Adrenal gland (tissue), 12 donors: Measurements from ENCODE around the gene FBLN7. TPM values are rescaled to one million over a fixed set of nuclear protein-coding genes. Genes with fewer than 3 reads are reported as not detected.
A peak's percentile ranks its signal among the peaks of the same experiment; 100 is the strongest.

Experiments
- DNase-seq, 7 donors: peaks; one replicate each; pipeline ENCODE4 v3.0.0-alpha.2; 2019 to 2020
- H3K27ac ChIP-seq, 5 donors: fragments of 200-600 bp; sonication (generic) in 4 of 5; 1 replicate in 3 of 5; 2 replicates in 2 of 5; pipeline versions ENCODE4 v1.5.1 to v1.8.0; 2016 to 2020; ENCODE audit warnings: mild to moderate bottlenecking in 1 of 5
- H3K27me3 ChIP-seq: fragments of 200-600 bp; 2 replicates; pipeline ENCODE4 v1.8.0; 2021
- H3K36me3 ChIP-seq, 2 donors: fragments of 200-600 bp; replicated peaks in 1 of 2; 1 replicate in 1 of 2; 2 replicates in 1 of 2; pipeline versions ENCODE4 v1.5.1 to v1.8.0; 2018 to 2022
- H3K4me1 ChIP-seq, 2 donors: fragments of 200-600 bp; replicated peaks in 1 of 2; 1 replicate in 1 of 2; 2 replicates in 1 of 2; pipeline versions ENCODE4 v1.5.1 to v1.8.0; 2018 to 2021
- H3K4me3 ChIP-seq, 4 donors: fragments of 200-600 bp; sonication (generic) in 3 of 4; one replicate each; pipeline ENCODE4 v1.5.1; 2016 to 2018
- H3K9me3 ChIP-seq, 3 donors: fragments of 200-600 bp; sonication (generic) in 1 of 3; replicated peaks in 1 of 3; 1 replicate in 2 of 3; 2 replicates in 1 of 3; pipeline versions ENCODE4 v1.5.1 to v1.8.0; 2016 to 2021
- CTCF ChIP-seq, 6 experiments: fragments of 450-650 bp in 4 of 6; fragments of 200-600 bp in 2 of 6; sonication (generic) in 1 of 6; IDR thresholded peaks; 1 replicate in 5 of 6; 2 replicates in 1 of 6; pipeline versions ENCODE4 v1.5.1 to v1.8.0; 2016 to 2021; ENCODE audit warnings: antibody characterized with exemption in 6 of 6, mild to moderate bottlenecking in 2 of 6, moderate library complexity in 1 of 6
- POLR2A ChIP-seq, 2 donors: fragments of 450-650 bp; IDR thresholded peaks; one replicate each; pipeline ENCODE4 v1.6.1; 2017; ENCODE audit warnings: antibody characterized with exemption in 2 of 2, mild to moderate bottlenecking in 2 of 2, moderate library complexity in 1 of 2
- WGBS, 4 donors: extraction: QIAGEN DNeasy Blood & Tissue Kit in 2 of 4; methylation state at CpG; one replicate each; pipeline versions ENCODE4 v1.1.5 to v1.1.7; 2013 to 2017; 5-methylcytosine and 5-hydroxymethylcytosine counted together
- intact Hi-C, 2 donors: fragments of 100-400 bp; cut with DNase I; formaldehyde crosslinking; loops; one replicate each; pipeline versions ENCODE4 v1.14.1 to v1.15.0; 2022 to 2023
- polyA plus RNA-seq, 3 donors: library from polyadenylated mRNA; stranded (reverse); fragments of 200-250 nt in 2 of 3; fragments of 350-450 nt in 1 of 3; fragmentation: Illumina TruSeq in 1 of 3; extraction: RNeasy Lipid Tissue Mini Kit (QIAGEN cat#74804) in 1 of 3; gene quantifications; one replicate each; pipeline ENCODE4 v1.2.3, GENCODE V29; 2013 to 2014
- total RNA-seq, 9 donors: library from RNA; depleted of rRNA in 4 of 9; stranded (reverse); fragments of >200 nt in 4 of 9; fragments of 120-200 nt in 1 of 9; fragmentation: NEBNext Ultra II Directional in 1 of 9; extraction: Animal tissue kit (Norgen Biotek cat#: 25700) in 1 of 9; gene quantifications; one replicate each; pipeline versions ENCODE4 v1.1.0 to v1.2.4, GENCODE V29; 2013 to 2023
- donor health status: healthy with polysubstance abuse.
- donor health status: Bipolar disorder and iron deficiency.
- donor health status: DM: yes; HTN: yes; CAD: no.
- donor health status: DM: no; HTN: no; CAD: no.
- donor health status: DM: no; HTN: no; CAD: no.
- donor health status: DM: yes; HTN: yes; CAD: no.

FBLN7 gene
- total and polyA plus RNA-seq, 12 donors = 0.50 to 12.6 (median 6.4) TPM

- no peak overlapping the region for H3K27ac ChIP-seq
- intact Hi-C loops = no loop called here
- H3K36me3 ChIP-seq = no peaks in the 10 kb centered on the region
- no peak for TF ChIP-seq CTCF (IDR thresholded peaks at IDR 0.05)
- no peak for TF ChIP-seq POLR2A (IDR thresholded peaks at IDR 0.05)
- H3K4me1 ChIP-seq = no peaks in the 10 kb centered on the region
- no peaks in the 10 kb centered on the region for H3K27me3 ChIP-seq
- 84 to 96% (median 91%) methylated on average over 4 to 7 of the region's 7 CpGs for WGBS, 4 donors
- H3K9me3 ChIP-seq = no peaks in the 10 kb centered on the region
- peak in 1 of 7 donors; percentile 25 for DNase-seq
- no peak overlapping the region for H3K4me3 ChIP-seq
Observed at GRCh38 chr2:112141626-112142007, 3.4 kb downstream of the FBLN7 start.

- Histone ChIP-seq H3K9me3 (no peaks in the 10 kb centered on the region), H3K4me1 (no peaks in the 10 kb centered on the region), H3K36me3 (no peaks in the 10 kb centered on the region), H3K27ac (no peak overlapping the region), H3K27me3 (no peaks in the 10 kb centered on the region), H3K4me3 (no peak overlapping the region)
- TF ChIP-seq CTCF (IDR thresholded peaks at IDR 0.05) (no peak), POLR2A (IDR thresholded peaks at IDR 0.05) (no peak)
- intact Hi-C loops = no loop called here
- peak in 1 of 7 donors; percentile 37 for DNase-seq
- 89 to 94% (median 92%) methylated on average over 8 of the region's 8 CpGs for WGBS, 4 donors
Observed at GRCh38 chr2:112142525-112143078, 4.4 kb downstream of the FBLN7 start.

- intact Hi-C loops = no loop called here
- Histone ChIP-seq H3K4me3 (no peak overlapping the region), H3K9me3 (no peaks in the 10 kb centered on the region), H3K27me3 (no peaks in the 10 kb centered on the region), H3K27ac (no peak overlapping the region), H3K36me3 (no peaks in the 10 kb centered on the region), H3K4me1 (no peaks in the 10 kb centered on the region)
- peak in 1 of 7 donors; percentile 35 for DNase-seq
- 94 to 96% (median 95%) methylated on average over 5 of the region's 5 CpGs for WGBS, 4 donors
- TF ChIP-seq POLR2A (IDR thresholded peaks at IDR 0.05) = no peak
- no peak for TF ChIP-seq CTCF (IDR thresholded peaks at IDR 0.05)
Observed at GRCh38 chr2:112143150-112143549, 5.0 kb downstream of the FBLN7 start.

DNA sequence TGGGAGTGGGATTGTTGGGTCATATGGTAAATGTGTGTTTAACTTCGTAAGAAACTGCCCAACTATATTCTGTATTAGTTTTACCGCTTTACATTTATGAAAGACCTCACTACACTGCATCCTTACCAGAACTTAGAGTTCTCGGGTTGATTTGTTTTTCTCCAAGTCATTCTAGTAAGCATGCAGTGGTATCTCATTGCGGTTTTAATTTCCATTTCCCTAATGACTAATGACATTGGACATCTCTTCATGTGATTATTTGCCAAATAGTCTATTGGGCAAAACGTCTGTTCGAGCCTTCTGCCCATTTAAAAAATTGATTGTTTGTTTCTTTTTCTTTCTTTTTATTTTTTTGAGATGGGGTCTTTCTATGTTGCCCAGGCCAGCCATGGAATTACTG is 6.8 kb downstream of the FBLN7 start:
- no peak for DNase-seq
- Histone ChIP-seq H3K27me3 (no peaks in the 10 kb centered on the region), H3K4me3 (no peak overlapping the region), H3K27ac (no peak overlapping the region), H3K9me3 (no peaks in the 10 kb centered on the region), H3K36me3 (no peaks in the 10 kb centered on the region), H3K4me1 (no peaks in the 10 kb centered on the region)
- intact Hi-C loops = no loop called here
- WGBS, 4 donors = 88 to 97% (median 93%) methylated on average over 6 of the region's 6 CpGs
- TF ChIP-seq CTCF (IDR thresholded peaks at IDR 0.05) (no peak), POLR2A (IDR thresholded peaks at IDR 0.05) (no peak)
